COLO829 (cell line): Measurements from ENCODE around the gene PCYOX1L.
"Not testable (repeated sequence)": the region's sequence is repeated elsewhere in the genome, so short reads cannot be mapped to it uniquely, and the experiment has no call there.

ENCODE experiments used
- DNase-seq: peaks from one replicate; pipeline ENCODE4 v3.0.0; 2012; ENCODE audit warnings: low spot score

The PCYOX1L gene

GRCh38 chr5:149388498-149389190, 30.8 kb downstream of the PCYOX1L start:
- no peak for DNase-seq

DNA sequence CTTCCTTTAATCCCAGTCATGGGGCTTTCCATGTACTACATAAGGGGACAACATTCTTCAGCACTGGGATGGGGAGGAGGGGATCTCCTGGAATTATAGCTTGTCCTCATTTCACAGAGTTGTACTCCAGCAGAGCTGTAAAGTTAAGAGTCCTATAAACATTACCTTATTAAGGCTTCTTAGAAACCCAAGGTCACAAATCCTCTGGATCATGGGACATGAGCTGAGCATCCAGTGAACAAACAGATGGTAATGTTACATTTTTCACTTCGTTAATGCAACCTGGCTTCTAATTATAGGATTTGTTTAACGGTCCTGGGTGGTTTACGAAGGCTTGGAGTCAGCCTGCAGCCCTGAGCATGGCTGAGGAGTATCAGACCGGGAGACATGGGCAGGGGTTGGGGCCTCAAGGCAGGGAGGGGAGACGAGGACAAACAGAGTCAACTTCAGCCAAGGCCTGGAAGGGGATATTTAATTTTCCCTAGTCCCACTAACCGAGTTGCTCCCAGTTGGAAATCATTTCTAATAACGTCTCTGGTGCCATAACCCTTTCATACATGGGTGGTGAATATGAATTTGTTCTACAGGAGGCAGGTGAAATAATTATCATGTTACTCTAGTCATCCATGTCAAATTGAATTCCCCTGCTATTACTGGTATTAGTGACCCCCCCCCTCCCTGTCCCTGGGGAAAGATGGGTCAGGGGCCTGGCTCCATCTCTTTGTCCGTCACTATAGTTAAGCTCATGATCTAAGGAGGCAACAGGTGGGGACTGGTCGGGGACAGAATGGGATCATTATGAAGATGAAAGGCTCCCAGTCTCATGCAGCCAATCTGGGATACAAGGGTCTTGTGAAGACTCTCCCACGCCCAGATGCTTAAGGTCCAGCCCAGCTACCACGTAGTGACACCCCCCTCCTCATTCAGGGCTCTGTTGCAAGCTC, 32.0 kb downstream of the PCYOX1L start:
- DNase-seq, result no peak

GRCh38 chr5:149391076-149391475, 33.2 kb downstream of the PCYOX1L start:
- not testable (repeated sequence) for DNase-seq

DNA sequence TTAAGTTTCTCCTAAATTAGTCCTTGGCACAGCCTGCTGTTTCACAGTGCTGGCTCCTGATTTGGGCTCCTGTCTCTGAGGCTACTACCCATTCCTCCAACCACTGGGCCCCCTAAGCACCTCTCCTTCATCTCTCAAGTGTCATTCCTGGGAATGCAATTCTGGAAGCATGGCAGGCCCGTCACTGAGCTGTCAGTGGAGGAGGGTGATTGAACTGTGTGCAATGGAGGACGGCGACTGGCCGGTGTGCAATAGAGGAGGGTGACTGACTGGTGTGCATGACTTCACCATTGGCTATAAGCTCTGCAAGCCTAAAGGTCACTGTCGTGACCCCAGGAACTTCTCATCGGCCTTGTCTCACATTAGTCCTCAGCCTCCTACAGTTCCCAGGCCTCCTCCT, 33.7 kb downstream of the PCYOX1L start:
- no peak for DNase-seq

DNA sequence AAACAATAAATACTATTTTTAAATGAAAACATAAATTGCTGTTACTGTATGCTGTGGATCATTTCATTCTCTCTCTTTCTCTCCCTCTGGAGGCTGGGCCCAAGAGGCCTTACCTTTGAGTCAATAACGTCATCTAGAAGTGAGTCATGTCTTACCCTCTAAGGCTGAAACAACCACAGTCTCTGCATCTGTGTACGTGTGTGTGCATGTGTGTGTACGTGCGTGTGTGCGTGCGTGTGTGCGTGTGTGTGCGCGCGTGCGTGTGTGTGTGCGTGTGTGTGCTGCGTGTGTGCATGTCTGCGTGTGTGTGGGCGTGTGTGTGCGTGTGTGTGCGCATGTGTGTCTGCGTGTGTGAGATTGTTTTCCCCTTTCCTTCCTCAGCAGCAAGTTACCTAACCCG, 34.9 kb downstream of the PCYOX1L start:
- no peak for DNase-seq

- DNase-seq, result not testable (repeated sequence)
Measured at GRCh38 chr5:149394996-149395395, 37.1 kb downstream of the PCYOX1L start.

GRCh38 chr5:149397530-149397929, 39.7 kb downstream of the PCYOX1L start:
- DNase-seq, result no peak

GRCh38 chr5:149398747-149399266, 41.0 kb downstream of the PCYOX1L start:
- DNase-seq, result not testable (repeated sequence)

- DNase-seq, result no peak
Measured at GRCh38 chr5:149399775-149400174, 41.9 kb downstream of the PCYOX1L start.

DNA sequence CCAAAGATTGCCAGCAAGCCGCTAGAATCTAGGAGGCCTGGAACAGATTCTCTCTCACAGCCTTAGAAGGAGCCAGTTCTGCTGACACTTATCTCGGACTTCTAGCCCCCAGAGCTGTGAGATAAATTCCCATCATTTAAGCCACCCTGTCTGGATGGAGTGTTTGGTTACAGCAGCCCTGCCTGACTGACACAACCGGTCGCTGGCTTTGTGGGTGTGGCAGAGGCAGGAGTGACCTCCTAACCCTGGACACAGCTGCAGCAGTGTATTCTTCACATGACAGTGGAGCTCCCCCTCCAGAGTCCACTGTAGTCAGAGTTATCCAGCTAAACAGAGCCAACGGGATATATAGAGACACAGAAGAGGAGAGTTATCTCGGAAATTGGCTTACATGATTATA, 42.5 kb downstream of the PCYOX1L start:
- no peak for DNase-seq

GRCh38 chr5:149401051-149401450, 43.2 kb downstream of the PCYOX1L start:
- DNase-seq, result no peak

DNA sequence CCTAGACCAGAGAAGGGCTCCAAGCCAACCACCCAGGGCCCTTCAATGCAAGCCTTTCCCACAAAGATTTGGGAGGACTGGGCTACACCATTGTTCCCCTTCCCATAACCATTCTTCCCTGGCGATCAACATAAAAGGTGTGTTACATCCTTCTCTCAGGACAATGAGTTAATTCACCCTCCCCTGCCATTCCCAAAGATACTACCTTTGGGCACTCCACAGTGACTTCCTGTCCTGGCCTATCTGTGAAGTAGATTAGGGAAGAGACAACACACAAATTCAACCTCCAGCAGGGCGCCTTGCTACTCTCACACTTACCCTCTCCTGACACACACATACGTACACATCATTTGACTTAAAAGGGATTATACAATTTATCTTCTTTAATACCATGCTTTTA, 44.4 kb downstream of the PCYOX1L start:
- DNase-seq, result no peak

DNA sequence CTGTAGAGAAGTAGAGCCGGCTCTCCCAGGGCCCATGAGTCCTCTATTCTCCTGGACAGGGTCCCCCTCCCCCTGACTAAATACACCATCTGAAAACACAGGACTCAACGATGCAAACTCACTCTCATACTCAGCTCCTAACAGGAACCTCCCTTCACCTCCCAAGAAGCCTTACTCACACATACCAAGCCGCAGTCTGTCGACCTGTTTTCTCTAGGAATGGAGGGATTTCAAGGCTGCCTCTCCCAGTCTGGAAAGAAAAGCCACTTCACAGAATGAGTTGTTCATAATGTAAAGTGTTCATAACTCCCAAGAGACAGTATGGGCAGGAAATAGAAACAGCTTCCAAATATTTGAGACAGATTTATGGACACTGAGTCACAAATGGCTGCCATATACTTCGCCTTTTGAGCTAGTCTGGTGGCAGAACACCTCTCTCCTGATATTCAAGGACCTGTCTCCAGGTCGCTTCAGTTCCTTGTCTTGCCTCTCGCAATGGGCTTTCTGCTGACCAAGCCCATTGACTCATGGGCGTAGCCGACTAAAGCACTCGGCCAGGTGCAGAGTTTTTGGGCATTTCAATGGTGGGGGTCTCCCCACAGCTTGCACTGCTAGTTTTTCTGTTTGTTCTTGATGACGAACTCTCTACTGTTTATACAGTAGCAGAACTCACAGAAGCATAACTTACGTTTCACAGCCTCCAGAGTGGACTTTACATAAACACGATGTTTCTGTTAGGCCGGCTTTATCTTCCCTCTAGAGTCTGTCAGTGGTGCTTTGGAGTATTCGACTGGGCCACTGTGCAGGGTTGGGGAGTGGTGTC, 46.3 kb downstream of the PCYOX1L start:
- DNase-seq, result peak; percentile 10

GRCh38 chr5:149404746-149405549, 47.1 kb downstream of the PCYOX1L start:
- no peak for DNase-seq

DNA sequence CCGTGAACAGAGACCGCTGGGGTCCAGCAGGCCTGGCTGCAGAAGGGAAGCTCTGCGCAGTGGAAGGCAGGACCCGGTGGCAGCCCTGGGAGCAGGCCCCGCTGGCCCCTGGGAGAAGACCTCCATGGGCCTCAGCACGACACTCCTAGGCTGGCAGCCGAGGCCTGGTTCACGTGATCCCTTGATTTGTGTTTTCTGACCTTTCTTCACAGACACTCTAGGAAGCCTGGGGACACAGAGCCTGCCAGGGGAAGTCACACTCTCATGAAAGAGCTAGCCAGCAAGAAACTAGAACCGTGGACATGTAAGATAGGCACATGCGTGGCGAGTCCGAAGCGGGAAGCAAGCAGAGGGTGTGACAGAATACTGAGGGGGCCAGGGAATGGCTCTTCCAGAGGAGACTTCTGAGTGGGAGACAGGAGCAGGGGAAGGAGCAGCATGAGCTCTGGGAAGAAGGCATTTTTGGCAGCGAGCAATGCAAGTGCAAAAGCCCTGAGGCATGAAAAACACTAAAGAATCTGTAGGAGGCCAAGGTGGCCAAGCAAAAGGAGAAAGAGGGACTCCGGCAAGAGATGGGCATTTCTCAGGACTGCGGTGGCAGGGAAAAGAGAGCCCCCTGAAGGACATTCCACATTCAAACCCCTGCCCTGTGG, 47.8 kb downstream of the PCYOX1L start:
- no peak for DNase-seq

GRCh38 chr5:149406203-149406978, 48.5 kb downstream of the PCYOX1L start:
- DNase-seq, result no peak

DNA sequence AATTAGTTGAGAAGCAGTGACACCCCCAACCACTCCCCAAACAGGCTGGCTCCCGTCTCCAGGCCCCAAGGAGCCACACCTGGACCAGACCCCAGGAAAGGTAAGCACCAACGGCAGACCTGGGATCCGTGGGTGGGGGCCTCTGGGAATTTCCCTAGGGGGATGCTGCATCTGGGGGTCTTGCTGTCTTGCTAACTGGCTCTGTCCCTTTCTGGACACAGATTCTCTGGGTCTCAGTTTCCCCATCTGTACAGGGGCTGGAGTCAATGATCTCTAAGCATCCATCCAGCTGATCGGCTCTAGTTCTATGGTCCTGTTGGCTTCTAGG, 49.1 kb downstream of the PCYOX1L start:
- DNase-seq, result no peak

GRCh38 chr5:149407323-149408251, 49.7 kb downstream of the PCYOX1L start:
- DNase-seq, result no peak
